T-helper 17 cell (primary cell): ENCODE results near the gene LRRC28. TPM values are rescaled to one million over a fixed set of nuclear protein-coding genes. Genes with fewer than 3 reads are reported as not detected.
A peak's percentile ranks its signal among the peaks of the same experiment; 100 is the strongest.
"Not testable (repeated sequence)": the region's sequence is repeated elsewhere in the genome, so short reads cannot be mapped to it uniquely, and the experiment has no call there.

Experiments used
- ATAC-seq: fragments of 150-1000 bp; cut with Tn5 transposase; 2 replicates; pipeline ENCODE4 v1.10.0; 2021; ENCODE audit warnings: mild to moderate bottlenecking, moderate library complexity
- DNase-seq, 3 donors: peaks; one replicate each; pipeline versions ENCODE4 v3.0.0 to v3.0.0-alpha.2; 2020 to 2021
- H3K9me3 ChIP-seq: one replicate; pipeline ENCODE4 v1.7.0; 2013; ENCODE audit warnings: low read length, mild to moderate bottlenecking; ENCODE audit not compliant: control insufficient read depth, poor library complexity, severe bottlenecking
- H3K27ac Mint-ChIP-seq: one replicate; pipeline ENCODE4 v1.8.0; 2022; ENCODE audit warnings: mild to moderate bottlenecking, moderate library complexity, mixed read lengths
- H3K27me3 Mint-ChIP-seq: one replicate; pipeline ENCODE4 v1.8.0; 2022; ENCODE audit warnings: mixed read lengths
- H3K36me3 Mint-ChIP-seq: one replicate; pipeline ENCODE4 v1.8.0; 2022; ENCODE audit warnings: low read depth, mixed read lengths
- H3K4me1 Mint-ChIP-seq: one replicate; pipeline ENCODE4 v1.8.0; 2022; ENCODE audit warnings: mild to moderate bottlenecking, mixed read lengths
- H3K4me3 Mint-ChIP-seq: one replicate; pipeline ENCODE4 v1.8.0; 2022; ENCODE audit warnings: mild to moderate bottlenecking, moderate library complexity, mixed read lengths
- total RNA-seq, 4 donors: library from RNA in 2 of 4; stranded (reverse) in 2 of 4; gene quantifications; one replicate each; pipeline ENCODE4 v1.2.3 and lab custom pipeline; 2022 to 2026

Gene LRRC28
- total RNA-seq, 2 donors from 2014 or later, result 12.6 to 15.6 TPM

- Mint-ChIP-seq H3K27ac (no peak overlapping the region), H3K4me1 (peaks cover 4% of the 10 kb centered on the region), H3K27me3 (no peaks in the 10 kb centered on the region), H3K36me3 (peaks cover 5% of the 10 kb centered on the region), H3K4me3 (no peak overlapping the region)
- ATAC-seq, result no peak
- no peak for DNase-seq
- no peaks in the 10 kb centered on the region for H3K9me3 ChIP-seq
These were observed 133.9 kb downstream of the LRRC28 start for GRCh38 chr15:99385005-99385669.

- no peaks in the 10 kb centered on the region for H3K9me3 ChIP-seq
- Mint-ChIP-seq H3K4me3 (peak overlapping the region; percentile 21), H3K4me1 (peaks cover 4% of the 10 kb centered on the region), H3K27ac (peak overlapping the region; percentile 84), H3K27me3 (no peaks in the 10 kb centered on the region), H3K36me3 (peaks cover 5% of the 10 kb centered on the region)
- DNase-seq (no peak), ATAC-seq (no peak)
These were observed 134.6 kb downstream of the LRRC28 start for GRCh38 chr15:99385865-99386264.

- H3K27ac Mint-ChIP-seq, result peak overlapping the region; percentile 84
- peaks cover 5% of the 10 kb centered on the region for H3K36me3 Mint-ChIP-seq
- no peak for DNase-seq
- peaks cover 4% of the 10 kb centered on the region for H3K4me1 Mint-ChIP-seq
- ATAC-seq, result no peak
- peak overlapping the region; percentile 21 for H3K4me3 Mint-ChIP-seq
- H3K9me3 ChIP-seq, result no peaks in the 10 kb centered on the region
- no peaks in the 10 kb centered on the region for H3K27me3 Mint-ChIP-seq
These were observed 135.1 kb downstream of the LRRC28 start for GRCh38 chr15:99386391-99386790.

- H3K4me3 Mint-ChIP-seq, result no peak overlapping the region
- peaks cover 4% of the 10 kb centered on the region for H3K4me1 Mint-ChIP-seq
- no peaks in the 10 kb centered on the region for H3K9me3 ChIP-seq
- ATAC-seq (no peak), DNase-seq (no peak)
- H3K27ac Mint-ChIP-seq, result no peak overlapping the region
- H3K27me3 Mint-ChIP-seq, result no peaks in the 10 kb centered on the region
- peaks cover 5% of the 10 kb centered on the region for H3K36me3 Mint-ChIP-seq
These were observed 136.3 kb downstream of the LRRC28 start for GRCh38 chr15:99387421-99388168.

- Mint-ChIP-seq H3K27me3 (no peaks in the 10 kb centered on the region), H3K27ac (no peak overlapping the region), H3K4me3 (no peak overlapping the region), H3K4me1 (peaks cover 4% of the 10 kb centered on the region), H3K36me3 (peaks cover 5% of the 10 kb centered on the region)
- no peaks in the 10 kb centered on the region for H3K9me3 ChIP-seq
- ATAC-seq (no peak), DNase-seq (no peak)
These were observed 139.4 kb downstream of the LRRC28 start for GRCh38 chr15:99390667-99391066.

- no peak for ATAC-seq
- H3K9me3 ChIP-seq, result no peaks in the 10 kb centered on the region
- H3K4me3 Mint-ChIP-seq, result no peak overlapping the region
- H3K4me1 Mint-ChIP-seq, result no peaks in the 10 kb centered on the region
- peaks cover 2% of the 10 kb centered on the region for H3K36me3 Mint-ChIP-seq
- no peak overlapping the region for H3K27ac Mint-ChIP-seq
- H3K27me3 Mint-ChIP-seq, result peaks cover under 1% of the 10 kb centered on the region
- DNase-seq, result no peak
These were observed 142.4 kb downstream of the LRRC28 start for GRCh38 chr15:99393641-99394040.

GRCh38 chr15:99396375-99396774 lies 145.1 kb downstream of the LRRC28 start:
- H3K27me3 Mint-ChIP-seq, result peaks cover 13% of the 10 kb centered on the region
- no peak overlapping the region for H3K4me3 Mint-ChIP-seq
- no peaks in the 10 kb centered on the region for H3K9me3 ChIP-seq
- DNase-seq (no peak), ATAC-seq (no peak)
- no peaks in the 10 kb centered on the region for H3K36me3 Mint-ChIP-seq
- no peak overlapping the region for H3K27ac Mint-ChIP-seq
- peaks cover 2% of the 10 kb centered on the region for H3K4me1 Mint-ChIP-seq

- H3K27me3 Mint-ChIP-seq, result peaks cover 26% of the 10 kb centered on the region
- no peaks in the 10 kb centered on the region for H3K36me3 Mint-ChIP-seq
- H3K27ac Mint-ChIP-seq, result no peak overlapping the region
- no peak overlapping the region for H3K4me3 Mint-ChIP-seq
- H3K4me1 Mint-ChIP-seq, result peaks cover 2% of the 10 kb centered on the region
- DNase-seq, result no peak
- H3K9me3 ChIP-seq, result no peaks in the 10 kb centered on the region
- no peak for ATAC-seq
These were observed 147.8 kb downstream of the LRRC28 start for GRCh38 chr15:99399061-99399460.

GRCh38 chr15:99399618-99400017 lies 148.3 kb downstream of the LRRC28 start:
- DNase-seq, result no peak
- H3K27ac Mint-ChIP-seq, result no peak overlapping the region
- no peak overlapping the region for H3K4me3 Mint-ChIP-seq
- no peaks in the 10 kb centered on the region for H3K9me3 ChIP-seq
- H3K4me1 Mint-ChIP-seq, result peaks cover 2% of the 10 kb centered on the region
- peaks cover 31% of the 10 kb centered on the region for H3K27me3 Mint-ChIP-seq
- no peaks in the 10 kb centered on the region for H3K36me3 Mint-ChIP-seq
- no peak for ATAC-seq

- peaks cover 38% of the 10 kb centered on the region for H3K27me3 Mint-ChIP-seq
- H3K4me3 Mint-ChIP-seq, ATAC-seq, H3K27ac Mint-ChIP-seq, DNase-seq, H3K36me3 Mint-ChIP-seq, H3K4me1 Mint-ChIP-seq, H3K9me3 ChIP-seq: not testable (repeated sequence)
These were observed 149.9 kb downstream of the LRRC28 start for GRCh38 chr15:99401216-99401615.

- no peaks in the 10 kb centered on the region for H3K9me3 ChIP-seq
- no peak overlapping the region for H3K27ac Mint-ChIP-seq
- H3K27me3 Mint-ChIP-seq, result peaks cover 38% of the 10 kb centered on the region
- ATAC-seq (no peak), DNase-seq (no peak)
- H3K36me3 Mint-ChIP-seq, result peaks cover 2% of the 10 kb centered on the region
- H3K4me1 Mint-ChIP-seq, result peaks cover 2% of the 10 kb centered on the region
- no peak overlapping the region for H3K4me3 Mint-ChIP-seq
These were observed 150.9 kb downstream of the LRRC28 start for GRCh38 chr15:99402014-99402729.

- no peak for ATAC-seq
- no peak overlapping the region for H3K4me3 Mint-ChIP-seq
These were observed 152.3 kb downstream of the LRRC28 start for GRCh38 chr15:99403597-99403996.

GRCh38 chr15:99404454-99404853 lies 153.2 kb downstream of the LRRC28 start:
- Mint-ChIP-seq H3K36me3 (peaks cover 2% of the 10 kb centered on the region), H3K27me3 (peaks cover 32% of the 10 kb centered on the region), H3K4me3 (no peak overlapping the region), H3K4me1 (no peaks in the 10 kb centered on the region), H3K27ac (no peak overlapping the region)
- DNase-seq (no peak), ATAC-seq (no peak)
- H3K9me3 ChIP-seq, result no peaks in the 10 kb centered on the region

More at GRCh38 chr15:99403597-99403996, 152.3 kb downstream of the LRRC28 start:
- DNase-seq, result no peak
- Mint-ChIP-seq H3K27me3 (peaks cover 38% of the 10 kb centered on the region), H3K36me3 (peaks cover 2% of the 10 kb centered on the region), H3K27ac (no peak overlapping the region), H3K4me1 (peaks cover 2% of the 10 kb centered on the region)
- no peaks in the 10 kb centered on the region for H3K9me3 ChIP-seq
